SK-N-SH (cell line): Measurements from ENCODE around the gene SEMA4B. TPM values are rescaled to one million over a fixed set of nuclear protein-coding genes. Genes with fewer than 3 reads are reported as not detected.

ENCODE experiments used
- CTCF ChIA-PET: fragments of 300-600, 350-600 bp; formaldehyde crosslinking; extraction: SDS; loops from one replicate; lab custom pipeline; 2021; lab: Yijun Ruan, JAX
- POLR2A ChIA-PET: fragments of 350-600 bp; sonication (Branson Sonifier 250); formaldehyde crosslinking; extraction: SDS; loops from one replicate; lab custom pipeline; 2020; ENCODE audit warnings: antibody characterized with exemption, inconsistent platforms; lab: Yijun Ruan, JAX
- DNase-seq: peaks from one replicate; pipeline ENCODE4 v3.0.0; 2012
- H2AFZ ChIP-seq: fragments of 200-600 bp; sonication (generic); 2 replicates; pipeline ENCODE4 v1.8.1; 2016; ENCODE audit warnings: antibody characterized with exemption, mild to moderate bottlenecking, low read depth
- H3F3A ChIP-seq: fragments of 200-600 bp; sonication (generic); replicated peaks from 2 replicates; pipeline ENCODE3; 2016; ENCODE audit warnings: antibody characterized with exemption, mild to moderate bottlenecking; ENCODE audit not compliant: insufficient read depth
- H3K27ac ChIP-seq, 2 experiments: fragments of 200-500 bp in 1 of 2; fragments of 200-600 bp in 1 of 2; sonication (Bioruptor generic) in 1 of 2; sonication (generic), shearing (Covaris generic) in 1 of 2; 2 replicates each; pipeline versions ENCODE4 v1.5.1 to v1.6.1; 2014 to 2016; ENCODE audit warnings: low read depth in 2 of 2, inconsistent platforms in 1 of 2, low read length in 1 of 2, mild to moderate bottlenecking in 1 of 2, mixed read lengths in 1 of 2
- H3K27me3 ChIP-seq: fragments of 200-600 bp; sonication (generic), shearing (Covaris generic); 2 replicates; pipeline ENCODE4 v1.6.1; 2016; ENCODE audit warnings: mixed run types; ENCODE audit not compliant: insufficient read depth
- H3K36me3 ChIP-seq, 2 experiments: fragments of 200-500 bp in 1 of 2; fragments of 200-600 bp in 1 of 2; sonication (Bioruptor generic) in 1 of 2; sonication (generic) in 1 of 2; replicated peaks in 1 of 2; 2 replicates each; pipeline versions ENCODE3 to v1.5.1; 2014 to 2016; ENCODE audit warnings: low read length in 1 of 2, mild to moderate bottlenecking in 1 of 2; ENCODE audit not compliant: insufficient read depth in 2 of 2, control insufficient read depth in 1 of 2
- H3K4me1 ChIP-seq, 2 experiments: fragments of 200-500 bp in 1 of 2; fragments of 200-600 bp in 1 of 2; sonication (Bioruptor generic) in 1 of 2; sonication (generic), shearing (Covaris generic) in 1 of 2; 2 replicates each; pipeline versions ENCODE4 v1.5.1 to v1.6.1; 2014 to 2016; ENCODE audit warnings: low read depth in 1 of 2, low read length in 1 of 2, mixed run types in 1 of 2; ENCODE audit not compliant: insufficient read depth in 2 of 2, control insufficient read depth in 1 of 2
- H3K4me2 ChIP-seq: fragments of 200-600 bp; sonication (generic), shearing (Covaris generic); 2 replicates; pipeline ENCODE4 v1.6.1; 2017; ENCODE audit warnings: mixed run types
- H3K4me3 ChIP-seq, 2 experiments: fragments of 200-500 bp in 1 of 2; fragments of 200-600 bp in 1 of 2; sonication (Bioruptor generic) in 1 of 2; sonication (generic), shearing (Covaris generic) in 1 of 2; 2 replicates each; pipeline versions ENCODE4 v1.5.1 to v1.8.1; 2014 to 2016; ENCODE audit warnings: low read depth in 2 of 2, inconsistent platforms in 1 of 2, low read length in 1 of 2, mild to moderate bottlenecking in 1 of 2, mixed read lengths in 1 of 2, moderate library complexity in 1 of 2
- H3K79me2 ChIP-seq: fragments of 200-600 bp; sonication (generic); 2 replicates; pipeline ENCODE4 v1.8.1; 2017; ENCODE audit warnings: mild to moderate bottlenecking; ENCODE audit not compliant: insufficient read depth
- H3K9ac ChIP-seq: fragments of 200-600 bp; sonication (generic); 2 replicates; pipeline ENCODE4 v1.6.1; 2017; ENCODE audit warnings: mixed run types
- H3K9me2 ChIP-seq: fragments of 200-600 bp; sonication (generic); 2 replicates; pipeline ENCODE4 v1.6.1; 2017; ENCODE audit warnings: mixed run types
- H3K9me3 ChIP-seq: fragments of 200-600 bp; sonication (generic); 2 replicates; pipeline ENCODE4 v1.6.1; 2017; ENCODE audit warnings: mixed run types, mild to moderate bottlenecking, moderate library complexity
- H4K20me1 ChIP-seq: fragments of 200-600 bp; sonication (generic); 2 replicates; pipeline ENCODE4 v1.6.1; 2017; ENCODE audit warnings: mild to moderate bottlenecking, mixed run types; ENCODE audit not compliant: insufficient read depth
- FOSL2 ChIP-seq: IDR thresholded peaks from 2 replicates; pipeline ENCODE4 v1.4.0; 2012; ENCODE audit warnings: low read depth, mild to moderate bottlenecking, moderate library complexity, borderline replicate concordance
- FOXJ3 ChIP-seq: sonication (generic); formaldehyde crosslinking; IDR thresholded peaks from 2 replicates; pipeline ENCODE4 v1.5.1; 2020; ENCODE audit warnings: mild to moderate bottlenecking, missing genetic modification reagents
- FOXM1 ChIP-seq: IDR thresholded peaks from 2 replicates; pipeline ENCODE4 v1.4.0; 2012; ENCODE audit warnings: low read depth, mild to moderate bottlenecking
- GATA2 ChIP-seq: sonication (generic); formaldehyde crosslinking; IDR thresholded peaks from 2 replicates; pipeline ENCODE4 v1.5.0; 2020; ENCODE audit warnings: mild to moderate bottlenecking, missing genetic modification reagents
- JUND ChIP-seq: IDR thresholded peaks from 2 replicates; pipeline ENCODE4 v1.4.0; 2012
- MXI1 ChIP-seq: IDR thresholded peaks from 2 replicates; pipeline ENCODE4 v1.6.1; 2012; ENCODE audit warnings: mild to moderate bottlenecking, low read depth, low read length, improper control_type of control experiment
- POLR2AphosphoS5 ChIP-seq: IDR thresholded peaks from 2 replicates; pipeline ENCODE4 v1.6.1; 2012; ENCODE audit warnings: low read depth, low read length
- RFX5 ChIP-seq: IDR thresholded peaks from 2 replicates; pipeline ENCODE4 v1.6.1; 2012; ENCODE audit warnings: mild to moderate bottlenecking, improper control_type of control experiment, low read length
- RXRA ChIP-seq: IDR thresholded peaks from 2 replicates; pipeline ENCODE4 v1.4.0; 2012; ENCODE audit warnings: low read depth, mild to moderate bottlenecking, borderline replicate concordance
- TCF12 ChIP-seq: IDR thresholded peaks from 2 replicates; pipeline ENCODE4 v1.4.0; 2012
- TEAD4 ChIP-seq: IDR thresholded peaks from 2 replicates; pipeline ENCODE4 v1.4.0; 2012; ENCODE audit warnings: mild to moderate bottlenecking, borderline replicate concordance; ENCODE audit not compliant: insufficient read depth
- YY1 ChIP-seq: IDR thresholded peaks from 2 replicates; pipeline ENCODE4 v1.4.0; 2012; ENCODE audit warnings: low read depth, mild to moderate bottlenecking
- WGBS: methylation state at CpG from one replicate; pipeline ENCODE4 v1.1.6; 2017; ENCODE audit warnings: low lambda C conversion rate; 5-methylcytosine and 5-hydroxymethylcytosine counted together
- polyA plus RNA-seq, 3 experiments: library from polyadenylated mRNA; depleted of rRNA; stranded (reverse); fragments of >200 nt; gene quantifications; 2 replicates each; pipeline ENCODE4 v1.2.3, GENCODE V29; 2012
- TF ChIP-seq, protein P1 (sequence below): IDR thresholded peaks from 2 replicates; pipeline ENCODE4; 2012
- TF ChIP-seq, protein P2 (sequence below): fragments of 150-350 bp; IDR thresholded peaks from 2 replicates; pipeline ENCODE4 v1.6.1; 2016; ENCODE audit warnings: mild to moderate bottlenecking, low read depth, low read length
- TF ChIP-seq, protein P3 (sequence below): fragments of 200-600 bp; sonication (generic); IDR thresholded peaks from 2 replicates; pipeline ENCODE4 v1.6.1; 2017; ENCODE audit warnings: antibody characterized with exemption, mild to moderate bottlenecking, moderate library complexity
- TF ChIP-seq, protein P4 (sequence below): IDR thresholded peaks from 2 replicates; pipeline ENCODE4 v1.4.0; 2012; ENCODE audit warnings: low read depth
- TF ChIP-seq, protein P5 (sequence below): IDR thresholded peaks from 2 replicates; pipeline ENCODE4 v1.4.0; 2012; ENCODE audit warnings: low read depth, borderline replicate concordance

SEMA4B gene
- polyA plus RNA-seq, 1 of the 3 experiments (the other 2 are of a cell fraction): 38.9 TPM

DNA sequence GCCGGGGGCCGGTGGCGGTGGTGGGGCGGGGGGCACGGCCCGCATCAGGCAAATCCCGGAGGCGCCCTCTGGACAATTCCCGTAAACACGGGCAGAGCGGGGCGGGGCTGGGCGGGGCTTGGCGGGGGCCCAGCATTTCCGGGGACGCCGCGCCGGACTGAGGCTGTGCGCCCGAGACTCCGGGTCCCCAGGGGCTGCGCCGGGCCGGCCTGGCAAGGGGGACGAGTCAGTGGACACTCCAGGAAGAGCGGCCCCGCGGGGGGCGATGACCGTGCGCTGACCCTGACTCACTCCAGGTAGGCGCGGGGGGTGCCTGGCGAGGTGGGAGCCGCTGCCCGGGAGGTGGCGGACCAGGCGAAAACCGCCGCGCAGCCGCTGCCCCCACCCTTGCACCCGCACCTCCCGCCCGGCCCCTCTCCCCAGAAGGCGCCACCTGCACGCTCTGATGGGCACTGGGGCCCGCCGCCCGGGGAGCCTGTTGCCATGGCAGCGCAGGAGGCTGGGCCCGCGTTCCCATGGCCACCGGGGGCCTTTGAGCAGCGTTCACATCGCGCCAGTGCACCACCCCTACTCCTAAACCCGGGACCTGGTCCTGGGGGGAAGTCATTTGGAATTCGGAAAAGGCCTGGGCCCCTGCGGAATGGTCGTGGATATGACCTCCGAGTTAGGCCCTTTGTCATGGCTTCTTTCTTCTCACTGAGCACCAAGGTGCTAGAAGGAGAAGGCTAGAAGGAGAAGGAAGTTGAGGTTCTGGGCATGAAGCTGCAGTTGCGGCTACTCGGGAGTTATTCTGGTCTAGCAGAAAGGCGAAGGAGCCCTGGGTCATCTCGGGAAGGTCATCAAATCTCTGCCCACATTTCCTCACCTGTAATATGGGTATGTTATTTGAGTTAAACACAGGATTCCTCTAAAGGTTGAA lies 16.1 kb upstream of the SEMA4B start (continued):
- TF ChIP-seq, protein P1, sequence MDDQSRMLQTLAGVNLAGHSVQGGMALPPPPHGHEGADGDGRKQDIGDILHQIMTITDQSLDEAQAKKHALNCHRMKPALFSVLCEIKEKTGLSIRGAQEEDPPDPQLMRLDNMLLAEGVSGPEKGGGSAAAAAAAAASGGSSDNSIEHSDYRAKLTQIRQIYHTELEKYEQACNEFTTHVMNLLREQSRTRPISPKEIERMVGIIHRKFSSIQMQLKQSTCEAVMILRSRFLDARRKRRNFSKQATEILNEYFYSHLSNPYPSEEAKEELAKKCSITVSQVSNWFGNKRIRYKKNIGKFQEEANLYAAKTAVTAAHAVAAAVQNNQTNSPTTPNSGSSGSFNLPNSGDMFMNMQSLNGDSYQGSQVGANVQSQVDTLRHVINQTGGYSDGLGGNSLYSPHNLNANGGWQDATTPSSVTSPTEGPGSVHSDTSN: no peak
- peak; percentile 40; the same call in 1 of the 2 replicates for TF ChIP-seq RXRA
- TF ChIP-seq TCF12: no peak
- 0 out of 2 replicates have a peak, but pooled peaks have one; percentile 11 for TF ChIP-seq RFX5
- TF ChIP-seq, protein P2, sequence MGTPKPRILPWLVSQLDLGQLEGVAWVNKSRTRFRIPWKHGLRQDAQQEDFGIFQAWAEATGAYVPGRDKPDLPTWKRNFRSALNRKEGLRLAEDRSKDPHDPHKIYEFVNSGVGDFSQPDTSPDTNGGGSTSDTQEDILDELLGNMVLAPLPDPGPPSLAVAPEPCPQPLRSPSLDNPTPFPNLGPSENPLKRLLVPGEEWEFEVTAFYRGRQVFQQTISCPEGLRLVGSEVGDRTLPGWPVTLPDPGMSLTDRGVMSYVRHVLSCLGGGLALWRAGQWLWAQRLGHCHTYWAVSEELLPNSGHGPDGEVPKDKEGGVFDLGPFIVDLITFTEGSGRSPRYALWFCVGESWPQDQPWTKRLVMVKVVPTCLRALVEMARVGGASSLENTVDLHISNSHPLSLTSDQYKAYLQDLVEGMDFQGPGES: no peak
- TF ChIP-seq FOXJ3 (CRISPR knock-in tag): no peak
- TF ChIP-seq FOSL2: no peak
- 0 out of 2 replicates have a peak, but pooled peaks have one; percentile 53 for TF ChIP-seq YY1
- TF ChIP-seq, protein P3, sequence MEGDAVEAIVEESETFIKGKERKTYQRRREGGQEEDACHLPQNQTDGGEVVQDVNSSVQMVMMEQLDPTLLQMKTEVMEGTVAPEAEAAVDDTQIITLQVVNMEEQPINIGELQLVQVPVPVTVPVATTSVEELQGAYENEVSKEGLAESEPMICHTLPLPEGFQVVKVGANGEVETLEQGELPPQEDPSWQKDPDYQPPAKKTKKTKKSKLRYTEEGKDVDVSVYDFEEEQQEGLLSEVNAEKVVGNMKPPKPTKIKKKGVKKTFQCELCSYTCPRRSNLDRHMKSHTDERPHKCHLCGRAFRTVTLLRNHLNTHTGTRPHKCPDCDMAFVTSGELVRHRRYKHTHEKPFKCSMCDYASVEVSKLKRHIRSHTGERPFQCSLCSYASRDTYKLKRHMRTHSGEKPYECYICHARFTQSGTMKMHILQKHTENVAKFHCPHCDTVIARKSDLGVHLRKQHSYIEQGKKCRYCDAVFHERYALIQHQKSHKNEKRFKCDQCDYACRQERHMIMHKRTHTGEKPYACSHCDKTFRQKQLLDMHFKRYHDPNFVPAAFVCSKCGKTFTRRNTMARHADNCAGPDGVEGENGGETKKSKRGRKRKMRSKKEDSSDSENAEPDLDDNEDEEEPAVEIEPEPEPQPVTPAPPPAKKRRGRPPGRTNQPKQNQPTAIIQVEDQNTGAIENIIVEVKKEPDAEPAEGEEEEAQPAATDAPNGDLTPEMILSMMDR: no peak

DNA sequence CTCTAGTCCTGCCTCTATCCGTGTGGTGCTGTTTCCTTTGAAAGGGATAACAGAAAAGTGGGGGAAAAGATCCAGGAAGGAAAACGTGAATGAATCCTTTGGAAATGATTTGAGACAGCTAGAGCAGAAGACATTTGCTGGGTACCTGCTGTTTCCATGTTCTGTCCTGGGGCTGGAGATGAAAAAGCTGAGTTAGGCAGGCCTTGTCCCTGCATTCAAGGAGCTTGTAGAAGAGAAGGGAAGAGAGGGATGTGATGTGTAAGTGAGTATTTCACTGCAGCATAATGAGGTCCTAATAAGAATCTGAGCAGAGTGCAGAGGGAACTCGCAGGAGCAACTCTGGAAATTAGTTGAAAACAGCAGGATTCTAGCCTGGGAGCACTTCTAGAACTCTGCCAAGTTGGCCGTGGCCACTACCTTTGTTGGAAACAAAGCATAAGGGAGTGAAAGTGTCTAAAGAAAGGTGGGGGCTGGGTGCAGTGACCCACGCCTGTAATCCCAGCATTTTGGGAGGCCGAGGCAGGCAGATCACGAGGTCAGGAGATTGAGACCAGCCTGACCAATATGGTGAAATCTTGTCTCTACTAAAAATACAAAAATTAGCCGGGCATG lies 13.8 kb upstream of the SEMA4B start:
- Histone ChIP-seq H3F3A (peaks cover 25% of the 10 kb centered on the region), H3K27ac (peak overlapping the region in 1 of 2 experiments; percentile 34; a peak in 3 of 4 replicates), H3K9ac (no peak overlapping the region), H3K36me3 (no peaks in the 10 kb centered on the region), H3K9me3 (no peaks in the 10 kb centered on the region), H3K27me3 (no peaks in the 10 kb centered on the region), H2AFZ (no peak overlapping the region), H3K4me1 (peaks cover 6 to 41% of the 10 kb centered on the region in 2 experiments; a peak in 3 of 4 replicates), H4K20me1 (no peaks in the 10 kb centered on the region), H3K79me2 (peaks cover 8% of the 10 kb centered on the region), H3K4me2 (no peak overlapping the region), H3K9me2 (no peaks in the 10 kb centered on the region), H3K4me3 (no peak overlapping the region)
- POLR2A ChIA-PET: interaction anchor here (1.2 kb wide), 1 partner anchor 13 kb away, joined by 5 read pairs; no protein-coding TSS in a partner anchor
- DNase-seq: no peak
- CTCF ChIA-PET: interaction anchor here (0.8 to 3.9 kb wide), 4 partner anchors 10 to 45 kb away, joined by 3 to 17 read pairs (median 4); no protein-coding TSS in a partner anchor
- WGBS: 84% methylated on average over 8 of the region's 8 CpGs
- TF ChIP-seq, protein P2: no peak
- TF ChIP-seq POLR2AphosphoS5 (no peak), FOSL2 (no peak), JUND (no peak), MXI1 (no peak), GATA2 (no peak), FOXJ3 (CRISPR knock-in tag) (no peak), FOXM1 (no peak), TEAD4 (no peak)
- TF ChIP-seq, protein P3: no peak
- TF ChIP-seq, protein P1: no peak
- TF ChIP-seq, protein P4, sequence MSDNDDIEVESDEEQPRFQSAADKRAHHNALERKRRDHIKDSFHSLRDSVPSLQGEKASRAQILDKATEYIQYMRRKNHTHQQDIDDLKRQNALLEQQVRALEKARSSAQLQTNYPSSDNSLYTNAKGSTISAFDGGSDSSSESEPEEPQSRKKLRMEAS: no peak
- TF ChIP-seq, protein P5, sequence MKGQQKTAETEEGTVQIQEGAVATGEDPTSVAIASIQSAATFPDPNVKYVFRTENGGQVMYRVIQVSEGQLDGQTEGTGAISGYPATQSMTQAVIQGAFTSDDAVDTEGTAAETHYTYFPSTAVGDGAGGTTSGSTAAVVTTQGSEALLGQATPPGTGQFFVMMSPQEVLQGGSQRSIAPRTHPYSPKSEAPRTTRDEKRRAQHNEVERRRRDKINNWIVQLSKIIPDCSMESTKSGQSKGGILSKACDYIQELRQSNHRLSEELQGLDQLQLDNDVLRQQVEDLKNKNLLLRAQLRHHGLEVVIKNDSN: no peak
